ENCODE results near the gene VAV2. TPM values are rescaled to one million over a fixed set of nuclear protein-coding genes. Genes with fewer than 3 reads are reported as not detected.

Gene VAV2
- polyA plus RNA-seq, 4 donors = 26.7 to 45.7 (median 36.2) TPM

- peaks cover 0 to 66% (median 6%) of the 10 kb centered on the region in 3 donors for H3K36me3 ChIP-seq (ENCODE audit: control insufficient read depth in 3 of 3, insufficient read depth in 2 of 3, low read depth in 1 of 3, low read length in 3 of 3)
- DNase-seq (no peak), FAIRE-seq (no peak)
- H3K27me3 ChIP-seq (ENCODE audit: control insufficient read depth in 3 of 3, insufficient read depth in 3 of 3, low read length in 3 of 3) = no peaks in the 10 kb centered on the region
- no peaks in the 10 kb centered on the region for H3K9me3 ChIP-seq (ENCODE audit: control insufficient read depth in 2 of 2, insufficient read depth in 1 of 2, low read depth in 1 of 2, low read length in 1 of 2)
- no peak overlapping the region for H3K4me3 ChIP-seq (ENCODE audit: low read depth in 1 of 3, low read length in 3 of 3)
- 83 to 90% (median 87%) methylated on average over 22 of the region's 22 CpGs for WGBS, 3 donors
- no peaks in the 10 kb centered on the region for H3K4me1 ChIP-seq (ENCODE audit: control insufficient read depth in 3 of 3, insufficient read depth in 2 of 3, low read depth in 1 of 3, low read length in 2 of 3)
- H3K27ac ChIP-seq (ENCODE audit: low read depth in 1 of 3, low read length in 2 of 3) = peak overlapping the region in 1 of 3 donors; percentile 9
These were observed 165.6 kb downstream of the VAV2 start for GRCh38 chr9:133826289-133827085.

- Histone ChIP-seq H3K4me1 (ENCODE audit: control insufficient read depth in 3 of 3, insufficient read depth in 2 of 3, low read depth in 1 of 3, low read length in 2 of 3) (no peaks in the 10 kb centered on the region), H3K4me3 (ENCODE audit: low read depth in 1 of 3, low read length in 3 of 3) (no peak overlapping the region), H3K9me3 (ENCODE audit: control insufficient read depth in 2 of 2, insufficient read depth in 1 of 2, low read depth in 1 of 2, low read length in 1 of 2) (no peaks in the 10 kb centered on the region), H3K27ac (ENCODE audit: low read depth in 1 of 3, low read length in 2 of 3) (peak overlapping the region in 1 of 3 donors; percentile 9), H3K36me3 (ENCODE audit: control insufficient read depth in 3 of 3, insufficient read depth in 2 of 3, low read depth in 1 of 3, low read length in 3 of 3) (peaks cover 0 to 67% (median 6%) of the 10 kb centered on the region in 3 donors), H3K27me3 (ENCODE audit: control insufficient read depth in 3 of 3, insufficient read depth in 3 of 3, low read length in 3 of 3) (no peaks in the 10 kb centered on the region)
- FAIRE-seq = no peak
- no peak for DNase-seq
- WGBS, 3 donors = 68 to 85% (median 77%) methylated on average over 16 to 17 of the region's 17 CpGs
These were observed 166.4 kb downstream of the VAV2 start for GRCh38 chr9:133825555-133826218.

DNA sequence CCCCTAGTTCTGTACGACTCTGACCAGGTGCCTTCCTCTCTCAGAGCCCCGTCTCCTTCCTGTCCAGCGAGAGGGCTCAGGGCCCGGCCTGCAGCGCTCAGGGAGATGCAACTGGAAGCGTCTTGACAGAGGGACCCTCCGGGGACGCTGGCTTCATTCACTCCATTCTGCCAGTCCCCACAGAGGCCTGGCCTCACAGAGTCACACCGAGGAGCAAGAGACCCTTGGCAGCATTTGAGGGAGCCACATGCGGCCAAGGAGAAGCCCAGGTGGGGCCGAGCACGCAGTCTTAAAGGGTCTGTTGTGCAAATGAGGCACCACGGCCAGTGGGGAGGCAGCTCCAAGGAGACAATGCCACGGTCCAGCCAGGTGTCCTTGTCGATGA lies 167.3 kb downstream of the VAV2 start:
- no peaks in the 10 kb centered on the region for H3K27me3 ChIP-seq (ENCODE audit: control insufficient read depth in 3 of 3, insufficient read depth in 3 of 3, low read length in 3 of 3)
- H3K27ac ChIP-seq (ENCODE audit: low read depth in 1 of 3, low read length in 2 of 3) = no peak overlapping the region
- no peaks in the 10 kb centered on the region for H3K4me1 ChIP-seq (ENCODE audit: control insufficient read depth in 3 of 3, insufficient read depth in 2 of 3, low read depth in 1 of 3, low read length in 2 of 3)
- H3K4me3 ChIP-seq (ENCODE audit: low read depth in 1 of 3, low read length in 3 of 3) = no peak overlapping the region
- DNase-seq = no peak
- H3K36me3 ChIP-seq (ENCODE audit: control insufficient read depth in 3 of 3, insufficient read depth in 2 of 3, low read depth in 1 of 3, low read length in 3 of 3) = peaks cover 0 to 68% (median 6%) of the 10 kb centered on the region in 3 donors
- no peak for FAIRE-seq
- 79 to 91% (median 79%) methylated on average over 10 to 15 of the region's 15 CpGs for WGBS, 3 donors
- H3K9me3 ChIP-seq (ENCODE audit: control insufficient read depth in 2 of 2, insufficient read depth in 1 of 2, low read depth in 1 of 2, low read length in 1 of 2) = no peaks in the 10 kb centered on the region

DNA sequence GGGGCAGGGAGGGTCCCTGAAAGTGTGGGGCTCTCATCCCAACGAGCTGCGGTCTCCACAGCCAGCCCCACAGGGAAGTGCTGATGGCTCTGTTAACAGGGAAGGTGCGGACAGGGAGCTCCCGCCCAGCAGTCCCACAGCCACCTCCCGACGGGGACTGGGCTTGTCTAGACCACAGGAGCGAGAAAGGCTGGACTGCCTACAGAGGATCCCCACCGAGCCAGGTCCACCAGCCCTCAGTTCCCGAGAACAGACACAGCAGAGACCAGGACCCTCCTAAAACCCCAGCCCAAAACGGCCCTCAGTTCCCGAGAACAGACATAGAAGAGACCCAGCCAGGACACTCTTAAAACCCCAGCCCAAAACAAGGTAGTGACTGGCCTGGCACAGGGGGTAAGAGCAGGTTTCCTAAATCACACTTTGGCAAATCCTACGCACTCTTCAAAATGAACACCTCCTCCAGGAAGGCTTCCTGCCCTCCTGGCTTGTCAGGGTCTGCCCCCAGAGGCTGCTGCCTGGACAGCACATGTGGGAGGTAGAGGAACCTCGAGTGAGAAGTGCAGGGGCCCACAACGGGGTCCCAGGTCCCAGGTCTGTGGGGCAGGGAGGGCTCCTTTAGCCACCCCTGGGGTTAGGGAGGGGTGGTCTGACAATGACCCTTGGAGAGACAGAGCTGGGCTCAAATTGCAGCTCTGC lies 167.9 kb downstream of the VAV2 start:
- Histone ChIP-seq H3K27me3 (ENCODE audit: control insufficient read depth in 3 of 3, insufficient read depth in 3 of 3, low read length in 3 of 3) (no peaks in the 10 kb centered on the region), H3K36me3 (ENCODE audit: control insufficient read depth in 3 of 3, insufficient read depth in 2 of 3, low read depth in 1 of 3, low read length in 3 of 3) (peaks cover 0 to 66% (median 6%) of the 10 kb centered on the region in 3 donors), H3K4me3 (ENCODE audit: low read depth in 1 of 3, low read length in 3 of 3) (no peak overlapping the region), H3K9me3 (ENCODE audit: control insufficient read depth in 2 of 2, insufficient read depth in 1 of 2, low read depth in 1 of 2, low read length in 1 of 2) (no peaks in the 10 kb centered on the region), H3K4me1 (ENCODE audit: control insufficient read depth in 3 of 3, insufficient read depth in 2 of 3, low read depth in 1 of 3, low read length in 2 of 3) (no peaks in the 10 kb centered on the region), H3K27ac (ENCODE audit: low read depth in 1 of 3, low read length in 2 of 3) (no peak overlapping the region)
- 79 to 88% (median 80%) methylated on average over 14 of the region's 14 CpGs for WGBS, 3 donors
- no peak for DNase-seq
- no peak for FAIRE-seq

- Histone ChIP-seq H3K9me3 (ENCODE audit: control insufficient read depth in 2 of 2, insufficient read depth in 1 of 2, low read depth in 1 of 2, low read length in 1 of 2) (no peaks in the 10 kb centered on the region), H3K27me3 (ENCODE audit: control insufficient read depth in 3 of 3, insufficient read depth in 3 of 3, low read length in 3 of 3) (no peaks in the 10 kb centered on the region), H3K36me3 (ENCODE audit: control insufficient read depth in 3 of 3, insufficient read depth in 2 of 3, low read depth in 1 of 3, low read length in 3 of 3) (peaks cover 0 to 63% (median 6%) of the 10 kb centered on the region in 3 donors), H3K27ac (ENCODE audit: low read depth in 1 of 3, low read length in 2 of 3) (no peak overlapping the region), H3K4me1 (ENCODE audit: control insufficient read depth in 3 of 3, insufficient read depth in 2 of 3, low read depth in 1 of 3, low read length in 2 of 3) (peaks cover 0 to 3% (median 0%) of the 10 kb centered on the region in 3 donors), H3K4me3 (ENCODE audit: low read depth in 1 of 3, low read length in 3 of 3) (no peak overlapping the region)
- no peak for DNase-seq
- no peak for FAIRE-seq
- WGBS, 3 donors = 77 to 92% (median 83%) methylated on average over 29 of the region's 29 CpGs
These were observed 168.7 kb downstream of the VAV2 start for GRCh38 chr9:133823189-133824105.

- WGBS, 3 donors = 85 to 97% (median 88%) methylated on average over 16 of the region's 16 CpGs
- no peak for DNase-seq
- Histone ChIP-seq H3K4me3 (ENCODE audit: low read depth in 1 of 3, low read length in 3 of 3) (no peak overlapping the region), H3K4me1 (ENCODE audit: control insufficient read depth in 3 of 3, insufficient read depth in 2 of 3, low read depth in 1 of 3, low read length in 2 of 3) (peaks cover 0 to 5% (median 0%) of the 10 kb centered on the region in 3 donors), H3K27ac (ENCODE audit: low read depth in 1 of 3, low read length in 2 of 3) (no peak overlapping the region), H3K36me3 (ENCODE audit: control insufficient read depth in 3 of 3, insufficient read depth in 2 of 3, low read depth in 1 of 3, low read length in 3 of 3) (peaks cover 0 to 63% (median 6%) of the 10 kb centered on the region in 3 donors), H3K9me3 (ENCODE audit: control insufficient read depth in 2 of 2, insufficient read depth in 1 of 2, low read depth in 1 of 2, low read length in 1 of 2) (no peaks in the 10 kb centered on the region), H3K27me3 (ENCODE audit: control insufficient read depth in 3 of 3, insufficient read depth in 3 of 3, low read length in 3 of 3) (no peaks in the 10 kb centered on the region)
- no peak for FAIRE-seq
These were observed 169.6 kb downstream of the VAV2 start for GRCh38 chr9:133822430-133823065.

DNA sequence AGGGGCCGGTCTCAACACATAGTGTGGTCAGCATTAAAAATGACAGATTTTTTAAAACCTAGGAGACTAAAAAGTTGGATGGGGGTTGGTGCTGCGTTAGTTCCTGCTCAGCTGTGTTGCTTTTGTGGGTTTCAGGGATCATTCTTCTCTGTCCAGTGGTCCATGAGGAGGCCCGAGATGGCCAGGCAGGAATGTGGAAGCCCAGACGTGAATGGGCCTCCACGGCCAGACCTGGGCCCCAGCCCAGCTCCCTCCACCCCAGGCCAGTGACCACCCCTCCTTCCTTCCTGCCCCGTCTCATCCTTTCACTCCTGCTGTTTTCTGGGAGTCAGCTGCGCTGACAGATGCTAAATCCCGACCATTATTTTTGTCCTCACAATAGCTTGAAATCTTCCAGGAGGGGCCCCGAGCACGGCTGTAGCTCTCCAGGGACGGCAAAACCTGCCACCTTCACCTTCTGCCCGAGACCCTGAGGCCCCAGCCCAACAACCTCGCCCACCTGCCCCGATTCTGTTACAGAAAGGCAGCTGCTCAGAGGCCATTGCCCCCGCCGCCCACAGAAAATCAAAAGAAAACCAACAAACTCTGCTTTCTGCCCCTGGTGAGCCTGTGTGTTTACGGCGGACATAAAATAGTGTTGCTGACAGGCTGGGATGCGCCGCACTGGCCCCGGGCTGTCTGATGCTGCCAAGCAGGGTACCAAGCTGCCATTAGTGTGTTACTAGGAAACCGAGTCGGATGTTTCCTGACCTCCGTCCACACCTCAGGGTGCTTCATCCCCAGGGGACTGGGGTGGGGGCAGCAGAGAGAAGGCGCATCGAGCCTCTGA lies 170.3 kb downstream of the VAV2 start:
- Histone ChIP-seq H3K4me3 (ENCODE audit: low read depth in 1 of 3, low read length in 3 of 3) (no peak overlapping the region), H3K27me3 (ENCODE audit: control insufficient read depth in 3 of 3, insufficient read depth in 3 of 3, low read length in 3 of 3) (no peaks in the 10 kb centered on the region), H3K4me1 (ENCODE audit: control insufficient read depth in 3 of 3, insufficient read depth in 2 of 3, low read depth in 1 of 3, low read length in 2 of 3) (peaks cover 0 to 5% (median 0%) of the 10 kb centered on the region in 3 donors), H3K36me3 (ENCODE audit: control insufficient read depth in 3 of 3, insufficient read depth in 2 of 3, low read depth in 1 of 3, low read length in 3 of 3) (peaks cover 0 to 61% (median 6%) of the 10 kb centered on the region in 3 donors), H3K27ac (ENCODE audit: low read depth in 1 of 3, low read length in 2 of 3) (peak overlapping the region in 1 of 3 donors; percentile 17), H3K9me3 (ENCODE audit: control insufficient read depth in 2 of 2, insufficient read depth in 1 of 2, low read depth in 1 of 2, low read length in 1 of 2) (no peaks in the 10 kb centered on the region)
- no peak for FAIRE-seq
- DNase-seq = no peak
- WGBS, 3 donors = 81 to 92% (median 90%) methylated on average over 26 of the region's 26 CpGs

Measured in small intestine (tissue), 7 donors.